IPS-NIHi7 (cell line): ENCODE measurements around the gene SLC2A9.

ENCODE experiments used
- DNase-seq: peaks from one replicate; pipeline ENCODE4 v3.0.0; 2012; ENCODE audit warnings: mixed read lengths; ENCODE audit errors: extremely low spot score

Gene SLC2A9

GRCh38 chr4:9893329-9894108 is 127.8 kb downstream of the SLC2A9 start:
- no peak for DNase-seq

DNA sequence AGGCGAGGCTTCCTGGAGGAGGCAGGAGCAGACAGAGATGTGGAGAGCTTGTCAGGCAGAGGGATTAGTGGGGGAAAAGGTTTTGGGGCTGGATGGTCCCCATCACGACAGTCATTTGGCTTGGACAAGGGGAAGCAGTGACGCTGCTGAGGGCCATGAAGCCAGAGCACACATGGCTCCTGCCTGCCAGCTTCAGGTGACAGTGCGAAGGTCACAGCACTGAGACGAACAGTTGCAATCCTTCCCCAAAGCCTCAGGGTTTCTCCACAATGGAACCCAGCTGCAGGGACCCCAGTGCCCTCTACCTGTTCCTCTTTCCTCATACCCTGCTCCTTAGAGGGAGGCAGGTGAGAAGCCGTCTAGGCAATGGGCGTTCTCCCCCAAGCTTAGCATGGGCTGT is 129.6 kb downstream of the SLC2A9 start:
- DNase-seq: no peak

DNA sequence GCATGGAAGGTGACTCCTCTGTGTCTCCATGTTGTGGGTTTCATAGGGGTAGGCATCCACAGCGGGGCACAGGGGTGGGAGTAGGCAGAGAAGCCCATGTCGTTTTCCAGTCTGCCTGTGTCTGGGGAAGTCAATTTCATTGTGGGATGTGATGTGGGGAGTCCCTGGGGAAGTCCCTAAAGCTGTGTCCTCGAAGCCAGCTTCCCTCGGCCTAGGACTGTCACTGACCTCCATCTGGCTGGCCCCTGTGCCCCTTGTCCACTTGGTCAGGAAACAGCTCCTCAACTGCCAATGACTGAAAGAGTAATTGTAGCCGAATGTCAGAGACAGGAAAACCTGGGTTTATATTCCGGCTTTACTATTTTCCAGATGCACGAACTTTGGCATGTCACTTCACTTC is 130.2 kb downstream of the SLC2A9 start:
- DNase-seq: no peak

- no peak for DNase-seq
Measured at GRCh38 chr4:9889306-9889705, 132.0 kb downstream of the SLC2A9 start.

- DNase-seq: no peak
Measured at GRCh38 chr4:9885958-9886357, 135.3 kb downstream of the SLC2A9 start.

DNA sequence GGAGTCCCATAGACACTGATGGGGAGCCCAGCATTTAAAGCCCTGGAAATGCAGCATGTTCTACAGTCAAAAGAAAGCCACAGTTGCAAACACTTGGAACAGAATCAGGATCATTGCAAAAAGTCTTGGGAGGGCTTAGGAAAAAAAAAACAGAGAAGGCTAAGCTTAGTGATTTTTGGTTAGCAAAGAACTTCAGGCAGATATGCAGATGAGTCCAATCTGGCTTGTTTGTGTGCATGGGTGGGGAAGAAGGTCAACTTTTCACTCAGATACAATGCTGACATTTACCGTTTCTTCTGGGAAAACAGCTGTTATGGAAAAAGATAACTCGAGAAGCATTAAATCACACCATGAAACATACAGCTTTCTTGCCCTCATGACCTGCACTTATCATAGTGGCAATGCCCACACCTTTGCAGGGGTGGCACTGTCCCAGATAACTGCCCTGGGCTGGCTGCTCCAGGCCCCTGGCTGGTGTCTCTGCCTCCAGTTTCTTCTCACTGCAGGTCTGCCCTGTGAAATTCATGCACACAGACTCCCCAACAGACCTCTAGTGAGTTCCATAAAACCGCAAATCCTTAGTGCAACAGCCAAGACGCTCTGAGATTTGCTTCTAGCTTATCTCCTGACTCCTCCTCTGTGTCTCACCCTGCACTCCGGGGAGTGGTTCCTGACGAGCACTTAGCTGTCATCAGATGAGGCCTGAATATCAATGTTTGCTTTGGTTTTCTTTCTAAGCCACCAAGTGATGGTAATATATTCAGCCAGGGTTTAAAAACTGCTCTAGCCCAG is 140.7 kb downstream of the SLC2A9 start:
- DNase-seq: no peak

- DNase-seq: peak; percentile 42
Measured at GRCh38 chr4:9877123-9877522, 144.2 kb downstream of the SLC2A9 start.

DNA sequence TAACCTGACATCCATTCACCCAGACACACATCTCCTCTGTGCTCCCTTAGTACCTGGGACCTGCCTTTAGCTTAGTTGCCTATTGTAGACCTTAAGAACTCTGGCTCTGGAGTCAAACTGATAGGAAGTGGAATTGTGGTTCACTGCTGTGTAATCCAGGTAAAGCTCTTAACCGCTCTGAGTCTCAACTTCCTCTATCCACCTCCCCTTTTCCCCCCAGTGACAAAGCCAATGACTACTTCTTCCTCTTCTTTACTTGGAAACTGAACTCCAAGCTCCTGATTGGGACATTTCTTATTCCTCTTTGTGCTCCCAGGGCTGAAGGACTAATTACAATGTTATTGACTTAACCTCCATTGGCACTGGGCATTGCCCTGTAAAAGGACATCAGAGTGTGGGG is 145.8 kb downstream of the SLC2A9 start:
- no peak for DNase-seq

DNA sequence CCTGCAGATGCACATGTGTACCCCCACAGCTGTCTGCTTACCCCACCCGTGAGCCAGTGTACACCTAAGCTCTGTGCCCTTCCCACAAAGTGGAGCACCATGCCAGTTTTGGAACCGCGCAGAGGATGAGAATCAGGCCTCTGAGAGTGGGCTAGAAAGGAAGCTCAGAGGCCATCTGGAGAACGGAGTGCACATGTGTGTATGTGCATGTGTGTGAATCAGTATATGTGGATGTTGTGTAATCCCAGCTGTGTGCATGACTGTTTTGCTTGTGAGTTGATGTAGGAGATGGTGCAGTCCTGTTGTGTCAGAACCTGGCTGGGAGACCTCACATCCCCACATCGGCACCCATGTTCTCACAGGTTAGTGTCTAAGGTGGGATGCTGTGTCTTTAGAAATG is 146.9 kb downstream of the SLC2A9 start:
- DNase-seq: no peak

GRCh38 chr4:9870165-9870790 is 151.0 kb downstream of the SLC2A9 start:
- no peak for DNase-seq

GRCh38 chr4:9867751-9868425 is 153.4 kb downstream of the SLC2A9 start:
- DNase-seq: no peak

GRCh38 chr4:9866931-9867330 is 154.4 kb downstream of the SLC2A9 start:
- no peak for DNase-seq

DNA sequence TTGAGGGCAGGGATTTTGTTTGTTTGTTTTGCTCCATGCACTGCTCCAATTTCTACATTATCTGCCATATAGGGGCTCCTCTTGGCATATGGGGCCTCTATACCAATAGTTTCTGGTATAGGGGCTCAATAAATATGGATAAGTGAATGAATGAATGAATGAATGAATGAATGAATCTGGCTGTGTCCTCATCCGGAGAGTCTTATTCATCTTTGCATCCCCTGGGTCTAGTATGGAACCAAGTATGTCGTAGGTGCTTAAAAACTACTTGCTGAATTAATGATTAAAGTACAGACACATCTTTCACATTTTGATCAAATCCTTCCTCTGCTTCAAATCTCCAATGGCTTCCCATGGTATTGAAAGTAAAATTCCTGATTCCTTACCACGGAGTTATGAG is 159.7 kb downstream of the SLC2A9 start:
- DNase-seq: no peak

DNA sequence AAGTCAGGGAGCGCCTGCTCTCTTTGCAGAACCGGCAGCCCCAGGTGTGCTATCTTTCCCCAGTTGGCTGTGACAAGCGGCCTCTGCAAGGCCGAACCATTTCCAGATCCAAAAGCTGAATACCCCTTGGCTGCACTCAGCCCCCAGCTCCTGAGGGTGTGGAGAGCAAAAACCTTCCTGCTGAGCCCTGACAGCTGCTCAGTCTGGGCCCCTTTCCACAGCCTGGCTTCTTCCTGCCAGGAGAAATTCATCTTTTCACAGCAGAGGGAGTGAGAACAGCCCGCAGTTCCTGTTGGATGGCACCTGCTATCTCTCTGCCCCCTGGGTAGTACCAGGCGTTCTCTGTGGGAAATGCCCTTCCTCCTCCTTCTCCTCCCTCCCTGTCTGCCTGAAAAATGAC is 161.5 kb downstream of the SLC2A9 start:
- DNase-seq: no peak

- DNase-seq: no peak
Measured at GRCh38 chr4:9849538-9849920, 171.8 kb downstream of the SLC2A9 start.

DNA sequence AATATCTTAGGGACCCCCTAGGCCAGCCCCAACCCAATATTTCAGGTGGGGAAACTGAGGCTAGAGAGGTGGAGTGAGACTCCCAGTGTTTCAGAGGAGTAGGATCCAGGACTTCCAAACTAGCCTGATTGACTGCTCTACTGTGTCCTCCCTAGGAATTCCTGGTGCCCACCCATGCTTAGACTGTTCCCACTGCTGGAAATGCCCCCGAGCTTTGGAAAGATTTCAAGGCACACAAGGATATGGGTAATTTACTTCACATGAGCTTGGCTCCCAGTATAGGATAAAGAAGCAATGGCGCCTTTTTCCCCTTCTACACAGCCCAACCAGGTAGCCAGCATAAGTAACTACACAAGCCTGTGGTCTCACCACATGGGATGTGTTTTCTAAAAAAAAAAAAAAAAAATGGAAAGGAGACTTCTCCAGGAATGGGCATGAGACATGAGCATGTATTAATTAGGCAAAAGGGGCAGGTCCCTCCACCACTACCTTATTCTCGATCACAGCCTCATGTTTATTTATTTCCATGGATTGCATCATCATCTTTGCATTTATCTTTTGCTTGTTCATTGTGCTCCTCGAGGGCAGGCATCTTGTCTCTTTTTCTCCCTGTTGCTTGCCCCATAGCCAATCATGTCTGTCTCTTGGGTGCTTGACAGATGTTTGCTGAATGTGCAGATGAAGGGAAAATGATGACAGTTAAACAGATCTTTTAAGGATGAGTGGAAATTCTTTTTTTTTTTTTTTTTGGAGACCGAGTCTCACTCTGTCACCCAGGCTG is 173.1 kb downstream of the SLC2A9 start:
- DNase-seq: no peak

- DNase-seq: no peak
Measured at GRCh38 chr4:9845791-9846493, 175.4 kb downstream of the SLC2A9 start.

DNA sequence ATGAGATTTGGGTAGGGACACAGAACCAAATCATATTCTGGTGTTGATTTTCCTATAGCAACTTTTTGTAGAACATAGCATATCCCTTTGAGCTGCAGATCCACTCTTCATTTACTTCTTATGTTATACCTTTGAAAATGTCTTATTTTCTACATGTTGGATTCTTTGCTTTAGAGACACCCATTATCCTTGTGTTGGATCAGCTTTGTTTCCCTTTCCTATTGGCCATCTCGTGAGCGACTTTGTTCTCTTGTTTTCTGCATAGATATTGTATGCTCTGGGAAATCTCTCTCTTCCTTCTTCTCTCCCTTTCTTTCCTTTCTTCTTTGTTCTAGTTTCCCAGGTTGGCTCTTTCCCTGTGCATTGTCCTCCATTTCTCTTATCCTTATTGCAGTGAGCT is 180.2 kb downstream of the SLC2A9 start:
- no peak for DNase-seq

DNA sequence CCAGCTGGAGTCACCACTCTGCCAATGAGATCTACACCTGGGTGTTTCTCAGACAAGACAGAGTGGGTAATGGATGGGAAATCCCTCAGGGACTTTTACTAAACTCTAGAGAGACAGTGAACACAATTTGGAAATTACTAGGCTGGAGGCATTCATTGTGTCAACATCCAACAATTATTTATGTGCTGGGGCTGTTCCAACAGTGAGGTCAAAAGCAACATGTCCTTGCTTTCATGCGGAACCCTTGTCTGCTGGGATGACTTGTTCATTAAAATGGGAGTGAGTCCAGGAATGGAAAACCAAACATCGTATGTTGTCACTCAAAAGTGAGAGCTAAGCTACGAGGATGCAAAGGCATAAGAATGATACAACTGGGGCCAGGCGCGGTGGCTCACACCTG is 185.9 kb downstream of the SLC2A9 start:
- no peak for DNase-seq

DNA sequence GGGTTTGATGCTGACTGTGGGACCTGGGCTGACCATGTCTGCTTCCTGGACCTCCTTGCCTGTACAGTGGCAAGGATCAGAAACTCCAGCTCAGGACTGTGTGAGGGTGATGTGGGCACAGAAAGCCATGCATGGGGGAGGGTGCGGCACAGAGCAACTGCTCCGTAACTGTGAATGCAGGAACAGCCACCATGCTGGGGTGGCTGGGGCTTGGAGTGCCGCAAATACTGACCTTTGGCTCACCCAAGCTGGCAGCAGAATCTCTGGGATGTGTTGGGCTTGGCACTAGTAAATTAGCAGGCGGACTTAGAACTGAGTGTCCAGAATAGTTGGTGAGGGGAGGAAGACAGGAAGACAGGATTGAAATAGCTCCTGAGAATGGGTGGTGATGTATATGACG is 187.9 kb downstream of the SLC2A9 start:
- no peak for DNase-seq

DNA sequence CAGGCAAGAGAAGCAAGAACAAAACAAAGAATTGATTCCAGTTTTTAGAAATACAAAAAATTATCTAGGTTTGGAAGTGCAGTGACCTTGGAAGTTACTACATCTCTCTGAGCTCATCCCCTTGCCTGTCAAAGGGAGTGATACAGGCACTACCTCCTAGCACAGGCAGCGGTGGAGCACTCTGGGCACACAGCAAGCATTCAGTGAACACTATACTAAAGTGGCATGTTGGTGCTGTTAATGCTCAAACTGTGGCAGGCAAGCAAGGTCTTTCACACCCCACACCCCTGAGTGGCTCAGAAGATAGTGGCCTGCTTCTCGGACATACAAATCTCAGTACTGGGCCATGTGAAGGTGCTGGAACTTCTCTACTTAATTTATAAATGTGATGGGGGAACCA is 188.7 kb downstream of the SLC2A9 start:
- no peak for DNase-seq
